Stimulated activated memory B cell treated with anti-CD40 and anti-IgM and Interleukin-4, amounts not matched to agents 10 μg/mL and 1 μg/mL and 100 μg/mL, for 72 hours (primary cell): Measurements from ENCODE around the gene MED29.

Experiments
- ATAC-seq: fragments of 150-1000 bp; cut with Tn5 transposase; 2 replicates; pipeline ENCODE4 v1.10.0; 2021
- H3K27ac Mint-ChIP-seq: one replicate; pipeline ENCODE4 v1.8.0; 2022; ENCODE audit warnings: mild to moderate bottlenecking, mixed read lengths
- H3K27me3 Mint-ChIP-seq: one replicate; pipeline ENCODE4 v1.8.0; 2022; ENCODE audit warnings: mixed read lengths
- H3K36me3 Mint-ChIP-seq: one replicate; pipeline ENCODE4 v1.8.0; 2022; ENCODE audit warnings: mixed read lengths
- H3K4me1 Mint-ChIP-seq: one replicate; pipeline ENCODE4 v1.8.0; 2022; ENCODE audit warnings: mixed read lengths
- H3K4me3 Mint-ChIP-seq: one replicate; pipeline ENCODE4 v1.8.0; 2022; ENCODE audit warnings: mild to moderate bottlenecking, moderate library complexity, mixed read lengths
- H3K9me3 Mint-ChIP-seq: one replicate; pipeline ENCODE4 v1.8.0; 2022; ENCODE audit warnings: mixed read lengths

MED29 gene

DNA sequence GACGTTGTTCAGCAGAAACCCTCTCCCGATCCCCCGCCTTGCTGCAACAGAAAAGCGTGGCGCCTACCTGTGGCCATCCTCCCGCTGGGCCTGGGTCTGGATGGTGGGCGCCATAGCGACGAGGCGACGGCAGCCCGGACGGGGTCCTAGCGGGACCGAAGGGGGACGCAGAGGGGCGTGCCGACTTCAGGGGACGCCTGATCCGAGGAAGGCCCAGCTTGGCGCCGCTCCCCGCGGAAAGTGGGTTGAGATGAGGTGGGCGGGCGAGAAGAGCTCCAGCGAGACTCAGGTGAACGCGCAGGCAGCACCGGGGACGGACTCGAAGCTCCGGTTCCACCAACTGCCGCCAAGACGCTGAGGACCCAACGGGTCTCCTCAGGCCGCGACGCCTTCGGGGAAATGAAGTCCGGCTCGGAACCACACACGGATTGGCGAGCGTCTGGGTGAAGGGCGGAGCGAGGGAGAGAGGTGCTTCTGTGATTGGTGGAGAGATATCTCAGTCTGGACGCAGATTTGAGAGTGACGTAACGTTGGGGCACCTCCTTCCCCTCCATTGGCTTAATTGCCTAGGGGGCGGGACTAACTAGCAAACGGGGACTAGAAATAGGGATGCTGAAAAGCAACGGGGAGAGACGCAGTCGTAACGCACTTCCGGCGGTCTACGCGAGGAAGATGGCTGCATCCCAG, at the start of gene MED29, which contains the start of gene PAF1:
TSS of gene MED29 (plus strand) at position 628 of the 687 bp plus-strand sequence. CDS start at position 673, 45 bp downstream.
TSS of gene PAF1 (minus strand) at position 356 of the 687 bp plus-strand sequence. CDS start at position 114, 242 bp downstream.
- peak within 1 kb of the TSS; percentile 96 for H3K27ac Mint-ChIP-seq
- no peaks in the 10 kb centered on the region for H3K9me3 Mint-ChIP-seq
- peaks cover 55% of the 10 kb centered on the region for H3K36me3 Mint-ChIP-seq
- no peaks in the 10 kb centered on the region for H3K27me3 Mint-ChIP-seq
- peaks cover 53% of the 10 kb centered on the region for H3K4me1 Mint-ChIP-seq
- ATAC-seq: peak; percentile 99
- peak within 1 kb of the TSS; percentile 97 for H3K4me3 Mint-ChIP-seq

- peak; percentile 97 for ATAC-seq
- no peaks in the 10 kb centered on the region for H3K9me3 Mint-ChIP-seq
- peak within 1 kb of the TSS; percentile 92 for H3K4me3 Mint-ChIP-seq
- H3K4me1 Mint-ChIP-seq: peaks cover 66% of the 10 kb centered on the region
- H3K36me3 Mint-ChIP-seq: peaks cover 21% of the 10 kb centered on the region
- H3K27ac Mint-ChIP-seq: peak within 1 kb of the TSS; percentile 92
- no peaks in the 10 kb centered on the region for H3K27me3 Mint-ChIP-seq
Observed at GRCh38 chr19:39341719-39342604, 49.2 kb upstream of the MED29 start, which contains the start of gene SAMD4B. Gene SAMD4B, plus strand, starts transcription at chr19:39342421. Its CDS starts 14,473 bp downstream, at chr19:39356894.

DNA sequence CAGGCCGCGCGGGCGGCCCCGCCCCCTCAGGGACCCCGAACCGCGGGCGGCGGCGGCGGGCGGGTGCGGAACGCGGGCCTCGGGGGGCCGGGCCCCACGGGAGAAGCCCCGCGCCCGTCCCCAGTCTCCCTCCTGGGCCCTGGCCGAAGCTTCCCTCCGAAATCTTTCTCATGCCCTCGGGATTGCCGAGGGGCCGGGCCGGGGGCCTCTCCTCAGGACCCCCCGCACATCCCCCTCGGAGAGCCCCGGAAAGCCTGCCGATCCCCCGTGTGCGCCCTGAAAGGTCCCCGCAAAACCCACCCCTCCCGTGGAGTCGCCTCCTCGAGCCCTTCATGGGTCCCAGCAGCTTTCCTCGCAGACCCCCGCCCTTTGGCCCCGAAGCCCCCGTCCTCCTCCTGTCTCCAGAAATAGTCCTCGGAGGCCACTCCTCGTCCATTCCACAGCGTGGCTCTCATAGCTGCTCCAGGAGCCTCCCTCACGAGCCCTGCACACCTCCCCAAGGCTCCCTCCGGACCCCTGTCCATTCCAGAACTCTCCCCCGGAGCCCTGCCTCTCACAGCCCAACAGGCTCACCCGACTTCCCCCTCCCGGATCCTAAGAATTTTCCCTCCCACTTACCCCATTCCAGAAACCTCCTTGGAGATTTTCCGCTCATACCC, 48.4 kb upstream of the MED29 start:
- ATAC-seq: peak; percentile 42
- Mint-ChIP-seq H3K27ac (peak overlapping the region; percentile 72), H3K4me1 (peaks cover 64% of the 10 kb centered on the region), H3K9me3 (no peaks in the 10 kb centered on the region), H3K4me3 (peak overlapping the region; percentile 78), H3K27me3 (no peaks in the 10 kb centered on the region), H3K36me3 (peaks cover 27% of the 10 kb centered on the region)

DNA sequence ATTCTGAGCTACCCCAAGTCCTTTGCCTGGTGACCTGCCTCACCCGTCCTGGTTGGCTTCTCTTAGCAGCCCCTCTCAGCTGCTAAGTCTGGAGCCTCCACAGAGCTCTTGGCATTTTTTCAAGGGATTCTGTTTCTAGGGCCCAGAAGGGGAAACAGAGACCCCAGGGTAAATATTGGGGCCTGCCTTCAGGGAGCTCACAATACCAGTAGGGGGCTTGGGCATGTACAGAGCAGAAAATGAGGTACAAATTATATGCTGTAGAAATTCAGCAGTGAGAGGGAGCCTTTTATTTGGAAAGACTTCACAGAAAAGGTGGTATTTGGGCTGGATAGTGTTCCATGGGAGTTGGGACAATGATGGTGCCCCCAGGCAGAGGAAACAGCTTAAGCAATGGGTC, 45.2 kb upstream of the MED29 start:
- H3K9me3 Mint-ChIP-seq: no peaks in the 10 kb centered on the region
- H3K36me3 Mint-ChIP-seq: peaks cover 42% of the 10 kb centered on the region
- no peak for ATAC-seq
- H3K4me3 Mint-ChIP-seq: no peak overlapping the region
- peaks cover 66% of the 10 kb centered on the region for H3K4me1 Mint-ChIP-seq
- peak overlapping the region; percentile 64 for H3K27ac Mint-ChIP-seq
- no peaks in the 10 kb centered on the region for H3K27me3 Mint-ChIP-seq

DNA sequence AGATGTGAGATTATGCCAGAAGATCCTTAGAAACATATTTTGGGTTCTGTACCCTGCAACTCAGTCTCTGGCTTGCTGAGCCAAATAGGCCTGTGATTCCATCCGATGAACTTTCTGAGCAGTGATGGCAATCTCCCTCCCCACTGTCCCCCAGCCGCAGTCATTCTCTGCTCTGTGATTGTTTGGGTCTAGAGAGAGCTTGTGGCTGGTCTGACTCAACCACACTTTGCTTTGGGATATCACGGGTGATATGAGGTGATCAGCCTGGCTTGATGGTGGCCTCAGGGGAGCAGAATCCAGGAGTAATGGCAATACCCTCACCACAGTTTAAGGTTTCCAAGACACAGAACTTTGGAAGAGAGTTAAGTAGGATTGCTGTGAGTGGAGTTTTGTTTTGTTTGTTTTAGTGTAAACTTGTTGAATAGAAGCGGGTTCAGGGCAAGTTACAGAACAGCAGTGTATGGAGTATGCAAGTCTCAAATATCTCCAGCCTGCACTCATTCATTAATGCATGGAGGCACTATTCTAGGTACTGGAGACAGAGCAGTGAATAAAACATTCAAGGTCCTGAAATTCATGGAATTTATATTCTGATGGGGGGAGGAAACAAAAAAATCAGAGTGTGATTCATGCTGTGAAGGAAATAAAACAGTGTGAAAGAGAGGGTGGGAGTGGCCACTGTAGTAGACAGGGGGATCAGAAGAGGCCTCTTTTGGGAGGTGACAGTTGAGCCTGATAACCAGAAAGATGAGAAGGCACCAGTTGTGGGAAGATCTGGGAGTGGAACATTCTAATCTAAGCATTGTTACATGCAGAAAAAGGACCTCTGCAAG, 43.6 kb upstream of the MED29 start:
- Mint-ChIP-seq H3K27ac (peak overlapping the region; percentile 8), H3K36me3 (peaks cover 42% of the 10 kb centered on the region), H3K4me1 (peaks cover 71% of the 10 kb centered on the region)

GRCh38 chr19:39349326-39349725, 41.9 kb upstream of the MED29 start:
- H3K4me1 Mint-ChIP-seq: peaks cover 55% of the 10 kb centered on the region
- no peaks in the 10 kb centered on the region for H3K9me3 Mint-ChIP-seq
- no peak overlapping the region for H3K4me3 Mint-ChIP-seq
- peaks cover 43% of the 10 kb centered on the region for H3K36me3 Mint-ChIP-seq
- ATAC-seq: no peak
- no peaks in the 10 kb centered on the region for H3K27me3 Mint-ChIP-seq
- peak overlapping the region; percentile 8 for H3K27ac Mint-ChIP-seq

More for the DNA sequence above, 43.6 kb upstream of the MED29 start:
- no peaks in the 10 kb centered on the region for H3K9me3 Mint-ChIP-seq
- no peaks in the 10 kb centered on the region for H3K27me3 Mint-ChIP-seq
- no peak overlapping the region for H3K4me3 Mint-ChIP-seq
- no peak for ATAC-seq

GRCh38 chr19:39350156-39350555, 41.0 kb upstream of the MED29 start:
- H3K27me3 Mint-ChIP-seq: no peaks in the 10 kb centered on the region
- peaks cover 46% of the 10 kb centered on the region for H3K4me1 Mint-ChIP-seq

DNA sequence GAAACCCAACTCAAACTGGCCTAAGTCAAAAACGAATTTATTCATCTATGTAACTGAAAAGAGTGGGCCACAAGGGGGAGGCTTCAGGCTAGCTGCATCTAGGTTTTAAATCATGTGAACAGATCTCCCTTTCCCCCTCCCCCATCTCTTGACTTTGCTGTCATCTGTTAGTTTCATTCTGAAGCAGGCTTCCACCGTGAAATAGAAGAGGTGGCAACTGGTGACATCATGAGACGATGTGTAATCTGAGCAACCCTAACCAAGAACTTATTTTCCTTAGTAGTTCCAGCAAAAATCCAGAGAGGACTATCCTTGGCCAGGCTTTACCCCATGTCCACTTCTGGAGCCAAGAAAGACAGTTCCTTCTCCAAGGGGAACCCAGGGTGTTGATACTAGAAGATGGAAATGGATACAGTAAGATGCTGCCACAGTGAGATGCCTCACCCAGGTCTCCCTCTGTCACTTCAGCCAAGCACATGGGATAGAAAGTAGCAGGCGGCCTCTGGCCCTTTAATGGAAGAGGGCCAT, 39.6 kb upstream of the MED29 start:
- Mint-ChIP-seq H3K36me3 (peaks cover 49% of the 10 kb centered on the region), H3K27ac (peak overlapping the region; percentile 68), H3K27me3 (no peaks in the 10 kb centered on the region), H3K4me3 (no peak overlapping the region), H3K9me3 (no peaks in the 10 kb centered on the region), H3K4me1 (peaks cover 37% of the 10 kb centered on the region)
- peak; percentile 89 for ATAC-seq

More at GRCh38 chr19:39350156-39350555, 41.0 kb upstream of the MED29 start:
- Mint-ChIP-seq H3K36me3 (peaks cover 44% of the 10 kb centered on the region), H3K9me3 (no peaks in the 10 kb centered on the region), H3K27ac (no peak overlapping the region), H3K4me3 (no peak overlapping the region)
- no peak for ATAC-seq

- no peaks in the 10 kb centered on the region for H3K9me3 Mint-ChIP-seq
- H3K27me3 Mint-ChIP-seq: no peaks in the 10 kb centered on the region
- peak overlapping the region; percentile 68 for H3K27ac Mint-ChIP-seq
- no peak overlapping the region for H3K4me3 Mint-ChIP-seq
- ATAC-seq: no peak
- H3K4me1 Mint-ChIP-seq: peaks cover 33% of the 10 kb centered on the region
- H3K36me3 Mint-ChIP-seq: peaks cover 55% of the 10 kb centered on the region
Observed at GRCh38 chr19:39352381-39353255, 38.6 kb upstream of the MED29 start.

DNA sequence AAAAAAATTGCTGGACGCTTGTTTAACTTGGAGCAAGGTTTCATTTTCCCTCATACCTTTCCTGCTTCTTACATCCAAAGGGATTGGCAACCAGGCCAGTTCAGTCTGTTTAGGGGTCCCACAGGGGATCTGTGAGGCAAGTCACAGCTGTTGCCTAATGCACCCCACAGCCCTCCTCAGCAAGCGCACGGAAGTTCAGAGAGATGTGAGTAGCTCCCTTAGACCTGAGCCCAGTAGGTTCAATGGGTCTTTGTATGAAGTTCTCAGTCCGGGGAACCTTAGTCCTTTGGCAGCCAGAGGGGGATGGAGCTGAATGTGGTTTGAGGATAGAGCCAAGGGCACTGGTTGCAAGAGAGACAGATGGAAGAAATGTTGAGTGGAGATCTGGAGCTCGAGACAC, 35.9 kb upstream of the MED29 start:
- H3K9me3 Mint-ChIP-seq: no peaks in the 10 kb centered on the region
- no peak overlapping the region for H3K4me3 Mint-ChIP-seq
- H3K27ac Mint-ChIP-seq: no peak overlapping the region
- peaks cover 54% of the 10 kb centered on the region for H3K36me3 Mint-ChIP-seq
- peaks cover 15% of the 10 kb centered on the region for H3K4me1 Mint-ChIP-seq
- ATAC-seq: no peak
- no peaks in the 10 kb centered on the region for H3K27me3 Mint-ChIP-seq

DNA sequence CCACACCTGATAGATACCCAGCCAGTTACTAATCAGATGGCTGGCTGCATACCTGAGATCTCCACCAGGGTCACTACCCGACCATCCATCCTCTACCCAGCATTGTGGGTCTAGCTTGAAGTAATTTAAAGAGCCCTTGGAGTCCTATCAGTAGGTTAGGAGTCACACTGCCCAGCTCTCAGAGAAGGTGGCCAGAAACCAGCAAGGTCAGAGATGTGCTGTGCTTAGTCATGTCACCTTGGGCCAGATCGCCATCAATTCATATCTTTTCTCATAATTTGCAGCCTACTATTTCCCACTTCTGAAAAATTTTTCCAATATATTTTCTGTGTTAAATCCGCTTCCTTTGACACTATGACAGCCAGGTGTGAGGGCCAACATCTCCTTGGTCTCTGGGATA, 35.1 kb upstream of the MED29 start:
- no peak overlapping the region for H3K4me3 Mint-ChIP-seq
- peaks cover 12% of the 10 kb centered on the region for H3K4me1 Mint-ChIP-seq

GRCh38 chr19:39356647-39357046, 34.5 kb upstream of the MED29 start:
- peaks cover 6% of the 10 kb centered on the region for H3K4me1 Mint-ChIP-seq
- no peak overlapping the region for H3K27ac Mint-ChIP-seq
- no peak for ATAC-seq
- H3K27me3 Mint-ChIP-seq: no peaks in the 10 kb centered on the region
- H3K4me3 Mint-ChIP-seq: no peak overlapping the region
- H3K9me3 Mint-ChIP-seq: no peaks in the 10 kb centered on the region
- peaks cover 61% of the 10 kb centered on the region for H3K36me3 Mint-ChIP-seq

More for the DNA sequence above, 35.1 kb upstream of the MED29 start:
- peaks cover 61% of the 10 kb centered on the region for H3K36me3 Mint-ChIP-seq
- H3K9me3 Mint-ChIP-seq: no peaks in the 10 kb centered on the region
- H3K27ac Mint-ChIP-seq: no peak overlapping the region
- ATAC-seq: no peak
- no peaks in the 10 kb centered on the region for H3K27me3 Mint-ChIP-seq

GRCh38 chr19:39359026-39359425, 32.2 kb upstream of the MED29 start:
- Mint-ChIP-seq H3K27me3 (no peaks in the 10 kb centered on the region), H3K27ac (no peak overlapping the region), H3K4me3 (no peak overlapping the region), H3K36me3 (peaks cover 72% of the 10 kb centered on the region), H3K9me3 (no peaks in the 10 kb centered on the region), H3K4me1 (peaks cover 22% of the 10 kb centered on the region)
- ATAC-seq: no peak
